ENCODE results near the gene KIRREL2. TPM values are rescaled to one million over a fixed set of nuclear protein-coding genes. Genes with fewer than 3 reads are reported as not detected.
"Not testable (repeated sequence)": the region's sequence is repeated elsewhere in the genome, so short reads cannot be mapped to it uniquely, and the experiment has no call there.

Gene KIRREL2
- polyA plus RNA-seq, 6 donors from 2014 or later, result not detected

DNA sequence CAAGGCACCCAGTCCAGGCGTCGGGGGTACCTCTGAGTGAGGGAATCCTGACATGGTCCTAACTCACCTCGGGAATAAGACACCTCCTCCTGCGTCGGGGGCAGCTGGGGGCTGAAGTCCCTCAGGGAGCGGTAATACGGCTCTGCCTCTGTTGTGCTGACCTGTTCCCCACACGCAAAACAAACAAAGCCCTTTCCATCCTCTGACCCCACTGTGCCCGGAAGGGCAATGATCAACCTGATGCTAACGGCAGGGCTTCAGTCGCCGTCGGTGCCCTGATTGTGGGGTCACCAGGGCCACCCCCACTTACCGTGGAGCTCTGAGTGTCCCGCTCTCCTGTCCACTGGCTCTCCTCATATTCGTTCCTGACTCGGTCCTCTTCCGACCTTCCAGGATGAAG is 25.7 kb upstream of the KIRREL2 start:
- H3K4me1 Mint-ChIP-seq, result peaks cover 0 to 4% (median 0%) of the 10 kb centered on the region in 3 donors

GRCh38 chr19:35832054-35832453 is 24.7 kb upstream of the KIRREL2 start:
- Mint-ChIP-seq H3K27ac (no peak overlapping the region), H3K4me3 (no peak overlapping the region), H3K36me3 (no peaks in the 10 kb centered on the region), H3K9me3 (peaks cover 0 to 5% (median 0%) of the 10 kb centered on the region in 7 donors), H3K27me3 (peaks cover 27 to 45% (median 42%) of the 10 kb centered on the region in 3 donors), H3K4me1 (peaks cover 0 to 4% (median 0%) of the 10 kb centered on the region in 3 donors)
- ATAC-seq (ENCODE audit: low read depth in 2 of 2), result no peak
- DNase-seq, result no peak

More for the DNA sequence above, 25.7 kb upstream of the KIRREL2 start:
- no peak overlapping the region for H3K4me3 Mint-ChIP-seq
- no peak overlapping the region for H3K27ac Mint-ChIP-seq
- H3K36me3 Mint-ChIP-seq, result no peaks in the 10 kb centered on the region
- DNase-seq (no peak), ATAC-seq (ENCODE audit: low read depth in 2 of 2) (no peak)
- H3K9me3 Mint-ChIP-seq, result peaks cover 0 to 5% (median 0%) of the 10 kb centered on the region in 7 donors
- peaks cover 21 to 42% (median 37%) of the 10 kb centered on the region in 3 donors for H3K27me3 Mint-ChIP-seq

DNA sequence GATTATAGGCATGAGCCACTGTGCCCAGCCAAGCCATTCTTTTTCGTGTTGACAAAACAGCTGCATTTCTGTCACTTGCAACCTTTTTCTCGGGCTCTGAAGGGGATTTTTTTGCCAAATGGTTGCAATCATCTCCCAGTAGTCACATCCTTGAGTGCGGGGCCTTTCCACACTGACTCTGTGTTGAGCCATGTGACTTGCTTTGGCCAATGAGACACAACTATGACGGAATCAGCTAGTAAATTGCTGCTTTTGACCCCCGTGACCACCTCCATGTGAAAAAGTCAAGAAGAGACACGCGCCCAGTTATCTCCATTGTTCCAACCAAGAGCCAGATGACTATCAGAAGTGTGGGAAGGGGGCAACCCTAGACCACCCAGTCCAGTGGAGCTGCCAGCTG is 22.7 kb upstream of the KIRREL2 start:
- Mint-ChIP-seq H3K27ac (no peak overlapping the region), H3K36me3 (no peaks in the 10 kb centered on the region), H3K9me3 (peaks cover 0 to 8% (median 2%) of the 10 kb centered on the region in 7 donors), H3K4me3 (no peak overlapping the region), H3K27me3 (peaks cover 26 to 39% (median 36%) of the 10 kb centered on the region in 3 donors), H3K4me1 (no peaks in the 10 kb centered on the region)
- DNase-seq (no peak), ATAC-seq (ENCODE audit: low read depth in 2 of 2) (no peak)

GRCh38 chr19:35836096-35836495 is 20.6 kb upstream of the KIRREL2 start:
- not testable (repeated sequence) for DNase-seq; H3K4me3 Mint-ChIP-seq; H3K36me3 Mint-ChIP-seq; H3K4me1 Mint-ChIP-seq; ATAC-seq (ENCODE audit: low read depth in 2 of 2); H3K27ac Mint-ChIP-seq
- peaks cover 19 to 30% (median 24%) of the 10 kb centered on the region in 3 donors for H3K27me3 Mint-ChIP-seq
- peaks cover 0 to 12% (median 4%) of the 10 kb centered on the region in 7 donors for H3K9me3 Mint-ChIP-seq

GRCh38 chr19:35841961-35842595 is 14.6 kb upstream of the KIRREL2 start:
- peaks cover 9 to 27% (median 11%) of the 10 kb centered on the region in 7 donors for H3K9me3 Mint-ChIP-seq
- H3K4me3 Mint-ChIP-seq, result no peak overlapping the region
- ATAC-seq (ENCODE audit: low read depth in 2 of 2) (no peak), DNase-seq (no peak)
- H3K27me3 Mint-ChIP-seq, result peaks cover 45 to 55% (median 51%) of the 10 kb centered on the region in 3 donors
- no peak overlapping the region for H3K27ac Mint-ChIP-seq
- H3K4me1 Mint-ChIP-seq, result peaks cover 10 to 23% (median 19%) of the 10 kb centered on the region in 3 donors
- peaks cover 0 to 26% of the 10 kb centered on the region in 2 donors for H3K36me3 Mint-ChIP-seq

DNA sequence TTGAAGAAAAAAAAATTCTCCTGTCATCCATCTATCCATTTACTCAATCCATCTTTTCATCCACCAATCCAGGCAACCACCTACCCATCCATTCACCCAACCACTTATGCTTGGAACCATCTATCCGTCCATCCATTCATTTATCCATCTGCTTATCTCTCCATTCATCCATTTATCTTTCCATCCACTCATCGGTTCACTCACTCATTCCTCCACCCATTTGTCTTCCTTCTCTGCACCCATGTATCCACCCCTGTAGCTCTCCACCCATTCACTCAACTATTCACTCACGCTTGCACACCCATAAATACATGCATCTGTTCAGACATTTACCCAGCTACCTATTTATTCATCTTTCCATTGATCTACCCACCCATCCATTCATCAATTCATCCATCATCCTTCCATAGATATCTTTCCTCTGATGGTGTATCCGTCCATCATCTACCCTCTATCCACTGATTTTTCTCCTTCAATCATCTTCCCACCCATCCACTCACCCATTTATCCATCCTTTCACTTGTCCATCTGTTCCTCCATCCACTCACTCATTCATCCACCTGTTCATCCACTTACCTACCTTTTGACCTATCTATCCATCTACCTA is 13.9 kb upstream of the KIRREL2 start:
- ATAC-seq (ENCODE audit: low read depth in 2 of 2) (no peak), DNase-seq (no peak)
- H3K4me3 Mint-ChIP-seq, result peak overlapping the region in 1 of 8 donors; percentile 5
- H3K9me3 Mint-ChIP-seq, result peaks cover 9 to 27% (median 11%) of the 10 kb centered on the region in 7 donors
- peak overlapping the region in 1 of 6 donors; percentile 2 for H3K27ac Mint-ChIP-seq
- H3K4me1 Mint-ChIP-seq, result peaks cover 10 to 23% (median 19%) of the 10 kb centered on the region in 3 donors
- H3K27me3 Mint-ChIP-seq, result peaks cover 41 to 61% (median 51%) of the 10 kb centered on the region in 3 donors
- peaks cover 0 to 26% of the 10 kb centered on the region in 2 donors for H3K36me3 Mint-ChIP-seq

DNA sequence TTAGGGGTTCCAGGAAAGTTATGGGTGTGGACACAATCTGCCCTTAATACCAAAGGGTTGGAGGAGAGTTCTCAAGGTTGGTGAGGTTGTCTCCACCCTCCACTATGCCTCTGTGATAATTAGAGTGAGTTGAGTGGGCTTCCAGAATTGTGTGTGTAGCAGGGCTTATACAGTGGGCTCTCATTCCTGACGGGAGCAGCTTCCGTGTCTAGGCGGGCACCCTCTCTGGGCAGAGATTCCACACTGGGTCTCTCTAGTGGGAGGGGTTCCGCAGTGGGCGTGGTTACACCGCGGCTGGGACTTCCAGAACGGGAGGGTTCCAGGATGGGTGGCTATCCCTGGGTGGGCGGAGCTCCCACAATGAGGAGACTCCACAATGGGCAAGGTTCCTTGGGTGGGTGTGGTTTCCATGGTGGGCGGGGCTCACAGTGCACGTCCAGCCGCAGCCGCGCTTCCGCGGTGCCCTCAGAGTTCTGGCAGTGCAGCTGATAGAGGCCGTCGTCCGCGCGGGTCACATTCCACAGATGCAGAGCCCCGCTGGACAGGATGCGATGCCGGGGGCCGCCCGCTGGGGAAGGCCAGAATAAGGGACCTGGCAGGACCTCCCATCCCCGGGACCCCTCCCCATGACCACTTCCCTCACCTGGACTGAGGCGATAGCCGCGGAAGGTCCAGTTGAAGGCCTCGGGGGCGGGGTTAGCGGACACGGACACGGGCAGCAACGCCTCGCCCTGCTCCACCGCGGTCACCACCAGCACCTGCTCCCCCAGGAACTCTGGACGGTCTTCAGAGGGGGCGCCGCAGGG is 12.8 kb upstream of the KIRREL2 start:
- Mint-ChIP-seq H3K36me3 (peaks cover 0 to 26% of the 10 kb centered on the region in 2 donors), H3K4me1 (peaks cover 10 to 23% (median 19%) of the 10 kb centered on the region in 3 donors), H3K4me3 (peak overlapping the region in 4 of 8 donors; percentile 20 to 79 (median 48)), H3K27ac (no peak overlapping the region), H3K9me3 (peaks cover 8 to 26% (median 9%) of the 10 kb centered on the region in 7 donors), H3K27me3 (peaks cover 50 to 72% (median 60%) of the 10 kb centered on the region in 3 donors)
- ATAC-seq (ENCODE audit: low read depth in 2 of 2) (no peak), DNase-seq (no peak)

DNA sequence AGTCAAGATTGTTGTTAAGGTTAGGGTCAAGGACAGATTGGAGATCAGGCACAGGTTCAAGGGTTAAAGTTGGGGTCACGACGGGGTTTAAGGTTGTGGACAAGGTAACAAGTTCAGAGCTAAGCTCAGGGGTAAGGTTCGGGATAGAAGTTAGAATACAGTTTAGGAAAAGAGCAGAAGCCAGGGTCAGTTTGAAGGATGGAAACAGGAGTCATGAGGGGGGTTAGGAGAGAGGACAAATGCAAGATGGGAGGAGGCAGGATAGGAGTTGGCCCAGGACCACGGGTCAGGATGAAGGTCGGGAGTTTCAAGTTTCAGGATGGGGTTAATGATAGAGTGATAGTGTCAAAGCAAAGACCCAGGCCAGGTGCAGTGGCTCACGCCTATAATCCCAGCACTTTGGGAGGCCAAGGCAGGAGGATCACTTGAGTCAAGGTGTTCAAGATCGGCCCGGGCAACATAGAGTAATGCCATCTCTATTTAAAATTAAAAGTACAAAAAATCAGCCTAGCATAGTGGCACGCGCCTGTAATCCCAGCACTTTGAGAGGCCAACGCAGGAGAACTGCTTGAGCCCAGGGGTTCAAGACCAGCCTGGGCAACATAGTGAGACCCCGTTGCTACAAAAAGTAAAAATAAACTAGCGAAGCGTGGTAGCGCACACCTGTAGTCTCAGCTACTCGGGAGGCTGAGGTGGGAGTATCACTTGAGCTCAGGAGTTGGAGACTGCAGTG is 12.1 kb upstream of the KIRREL2 start:
- H3K4me3 Mint-ChIP-seq, result peak overlapping the region; percentile 50 to 79 (median 72)
- H3K4me1 Mint-ChIP-seq, result peaks cover 10 to 23% (median 19%) of the 10 kb centered on the region in 3 donors
- peaks cover 5 to 22% (median 9%) of the 10 kb centered on the region in 7 donors for H3K9me3 Mint-ChIP-seq
- DNase-seq, result no peak
- H3K36me3 Mint-ChIP-seq, result peaks cover 0 to 26% of the 10 kb centered on the region in 2 donors
- peaks cover 50 to 77% (median 66%) of the 10 kb centered on the region in 3 donors for H3K27me3 Mint-ChIP-seq
- no peak for ATAC-seq (ENCODE audit: low read depth in 2 of 2)
- H3K27ac Mint-ChIP-seq, result peak overlapping the region in 1 of 6 donors; percentile 38

DNA sequence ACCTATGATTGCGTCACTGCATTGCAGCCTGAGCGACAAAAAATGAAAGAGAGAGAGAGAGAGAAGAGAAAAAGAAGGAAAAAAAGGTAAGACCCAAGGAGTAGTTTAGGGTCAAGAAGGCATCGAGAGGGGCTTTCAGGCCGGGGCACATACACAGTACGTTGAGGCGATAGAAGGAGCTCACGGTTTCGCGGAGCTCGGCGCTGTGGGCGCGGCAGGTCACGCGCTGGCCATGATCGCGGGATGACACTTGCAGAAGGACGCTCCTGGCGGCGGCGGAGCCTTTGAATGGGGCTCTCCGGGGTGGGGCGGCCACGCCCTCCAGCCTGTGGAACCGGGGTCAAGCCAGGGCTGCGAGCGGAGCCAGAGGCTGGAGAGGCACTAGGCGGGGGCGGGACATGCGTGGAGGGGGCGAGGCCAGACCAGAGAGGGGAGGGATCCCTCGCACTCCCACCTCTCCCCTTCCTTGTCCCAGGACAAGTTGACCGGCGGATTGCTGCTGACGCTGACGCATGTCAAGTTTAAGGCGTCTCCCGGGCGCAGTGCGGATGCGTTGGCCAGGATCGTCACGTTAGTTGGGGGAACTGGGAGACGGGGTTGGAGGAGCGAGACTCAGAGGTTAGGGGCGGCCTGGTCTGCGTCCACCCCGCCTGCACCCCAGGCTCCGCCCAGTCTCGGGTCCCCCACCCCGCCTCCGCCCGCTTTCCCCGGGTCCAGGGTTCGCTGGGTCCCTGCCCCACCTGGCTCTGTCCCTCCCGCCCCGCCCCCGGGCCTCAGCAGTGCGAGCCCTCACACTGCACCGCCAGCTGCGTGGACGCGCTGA is 11.3 kb upstream of the KIRREL2 start:
- no peak overlapping the region for H3K27ac Mint-ChIP-seq

GRCh38 chr19:35846038-35846668 is 10.6 kb upstream of the KIRREL2 start:
- peaks cover 10 to 23% (median 19%) of the 10 kb centered on the region in 3 donors for H3K4me1 Mint-ChIP-seq
- peaks cover 5 to 26% (median 9%) of the 10 kb centered on the region in 7 donors for H3K9me3 Mint-ChIP-seq
- H3K27me3 Mint-ChIP-seq, result peaks cover 54 to 90% (median 77%) of the 10 kb centered on the region in 3 donors
- H3K27ac Mint-ChIP-seq, result no peak overlapping the region
- DNase-seq, result no peak
- H3K4me3 Mint-ChIP-seq, result peak overlapping the region in 7 of 8 donors; percentile 27 to 77 (median 66)
- peaks cover 0 to 26% of the 10 kb centered on the region in 2 donors for H3K36me3 Mint-ChIP-seq
- peak; percentile 49 to 59 for ATAC-seq (ENCODE audit: low read depth in 2 of 2)

More for the DNA sequence above, 11.3 kb upstream of the KIRREL2 start:
- H3K4me1 Mint-ChIP-seq, result peaks cover 10 to 23% (median 19%) of the 10 kb centered on the region in 3 donors
- H3K9me3 Mint-ChIP-seq, result peaks cover 5 to 23% (median 9%) of the 10 kb centered on the region in 7 donors
- ATAC-seq (ENCODE audit: low read depth in 2 of 2), result peak; percentile 34 to 51
- peak overlapping the region; percentile 50 to 79 (median 72) for H3K4me3 Mint-ChIP-seq
- no peak for DNase-seq
- H3K27me3 Mint-ChIP-seq, result peaks cover 50 to 83% (median 70%) of the 10 kb centered on the region in 3 donors
- peaks cover 0 to 26% of the 10 kb centered on the region in 2 donors for H3K36me3 Mint-ChIP-seq

- H3K27ac Mint-ChIP-seq, result no peak overlapping the region
- no peak overlapping the region for H3K4me3 Mint-ChIP-seq
- H3K4me1 Mint-ChIP-seq, result peaks cover 14 to 23% (median 19%) of the 10 kb centered on the region in 3 donors
- peaks cover 2 to 15% (median 4%) of the 10 kb centered on the region in 7 donors for H3K9me3 Mint-ChIP-seq
- DNase-seq (no peak), ATAC-seq (ENCODE audit: low read depth in 2 of 2) (no peak)
- peaks cover 50 to 90% (median 79%) of the 10 kb centered on the region in 3 donors for H3K27me3 Mint-ChIP-seq
- H3K36me3 Mint-ChIP-seq, result peaks cover 0 to 27% of the 10 kb centered on the region in 2 donors
These were observed 8.8 kb upstream of the KIRREL2 start for GRCh38 chr19:35847911-35848310.
